Activated naive CD4-positive, alpha-beta T cell (primary cell): ENCODE measurements around the gene TBKBP1.

ENCODE experiments used
- DNase-seq, 4 experiments: peaks; one replicate each; lab custom pipeline; 2025; lab: John Stamatoyannopoulos, UW

TBKBP1 gene

DNA sequence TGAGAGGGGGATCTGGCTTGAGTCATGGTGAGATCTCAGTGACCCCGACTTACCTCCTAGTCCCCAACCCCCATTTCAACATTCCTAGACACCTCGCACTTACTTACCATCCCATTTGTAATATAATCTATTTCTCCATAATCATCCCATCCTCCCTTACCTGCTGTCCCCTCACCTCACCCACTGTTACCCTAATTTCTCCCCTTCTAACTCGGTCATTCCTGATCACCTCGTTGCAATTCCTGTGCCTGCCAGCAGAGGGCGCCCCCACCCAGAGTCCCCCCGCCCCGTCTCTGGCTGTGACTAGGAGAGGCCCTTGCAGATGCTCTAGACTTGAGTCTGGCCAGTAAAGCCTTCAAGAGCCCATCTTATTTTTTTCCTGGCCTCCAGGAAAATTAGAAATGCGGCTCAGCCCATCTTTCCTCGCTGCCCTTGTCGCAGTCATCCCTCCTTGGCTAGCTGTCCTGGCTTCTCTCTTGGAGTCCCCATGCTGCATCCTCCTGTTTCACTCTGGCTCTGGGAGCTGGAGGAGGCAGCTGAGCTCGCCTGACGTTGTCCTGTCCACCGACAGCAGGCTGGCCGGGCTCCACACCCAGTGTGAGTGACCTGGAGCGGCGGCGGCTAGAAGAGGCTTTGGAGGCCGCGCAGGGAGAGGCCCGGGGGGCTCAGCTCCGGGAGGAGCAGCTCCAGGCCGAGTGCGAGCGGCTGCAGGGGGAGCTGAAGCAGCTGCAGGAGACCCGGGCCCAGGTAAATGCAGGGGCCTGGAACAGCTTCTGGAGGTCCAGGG, 5.0 kb downstream of the TBKBP1 start:
- peak; percentile 69 to 81 (median 72) for DNase-seq

DNA sequence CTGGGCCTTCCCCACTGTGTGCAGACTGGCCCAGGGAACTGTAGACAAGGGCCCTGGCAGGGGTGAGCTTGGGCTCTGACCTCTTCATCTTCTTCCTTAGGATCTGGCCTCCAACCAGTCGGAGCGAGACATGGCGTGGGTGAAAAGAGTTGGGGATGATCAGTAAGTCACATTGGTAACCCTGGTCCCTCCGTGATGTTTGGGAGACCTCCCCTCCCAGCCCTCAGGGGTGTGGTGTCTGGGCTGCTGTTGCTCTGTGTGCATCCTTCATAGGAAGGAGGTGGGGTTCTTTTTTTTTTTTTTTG, 5.5 kb downstream of the TBKBP1 start:
- DNase-seq: no peak

DNA sequence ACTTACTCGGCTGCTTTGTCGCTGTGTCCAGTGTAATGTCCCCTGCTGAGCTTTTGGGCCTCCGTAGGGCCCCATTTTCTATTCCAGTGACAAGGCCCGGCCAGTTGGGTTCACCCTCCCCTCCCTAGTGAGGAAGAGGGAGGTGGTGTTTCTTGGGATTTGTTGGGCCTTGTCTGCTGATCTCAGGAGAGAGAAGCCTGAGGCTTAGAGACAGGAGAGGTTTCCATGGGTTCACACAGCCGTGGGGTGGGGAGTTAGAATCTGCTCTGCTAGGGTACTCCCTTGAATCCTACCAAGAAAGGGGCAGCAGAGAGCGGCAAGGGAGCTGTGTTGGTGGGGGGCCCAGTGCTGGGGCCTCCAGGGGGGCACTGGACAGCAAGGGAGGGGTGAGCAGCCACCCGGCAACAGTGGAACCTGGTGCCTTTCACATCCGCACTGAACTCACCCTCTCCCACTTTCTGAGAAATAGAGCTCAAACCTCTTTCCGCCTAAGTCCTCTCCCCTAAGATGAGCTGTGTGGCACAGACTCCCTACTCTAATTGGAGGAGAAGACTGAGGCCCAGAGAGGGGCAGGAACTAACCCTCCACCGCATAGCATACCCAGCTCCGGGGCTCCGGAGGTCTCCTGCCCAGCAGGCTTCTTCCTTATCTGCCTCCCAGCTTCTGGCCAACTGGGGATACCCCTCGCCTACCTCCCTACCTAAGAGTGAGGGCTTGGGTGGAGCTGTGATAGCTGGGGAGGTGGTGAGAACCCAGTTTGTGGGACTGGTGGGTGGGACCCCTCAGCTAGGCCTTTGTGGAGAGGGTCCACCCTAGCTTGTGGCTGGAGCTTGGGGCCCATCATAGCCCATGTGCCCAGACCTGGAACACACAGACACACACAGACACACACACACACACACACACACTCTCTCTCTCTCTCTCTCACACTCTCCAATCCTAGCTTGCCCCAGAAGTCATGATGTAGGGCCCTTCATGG, 6.8 kb downstream of the TBKBP1 start:
- DNase-seq: no peak

DNA sequence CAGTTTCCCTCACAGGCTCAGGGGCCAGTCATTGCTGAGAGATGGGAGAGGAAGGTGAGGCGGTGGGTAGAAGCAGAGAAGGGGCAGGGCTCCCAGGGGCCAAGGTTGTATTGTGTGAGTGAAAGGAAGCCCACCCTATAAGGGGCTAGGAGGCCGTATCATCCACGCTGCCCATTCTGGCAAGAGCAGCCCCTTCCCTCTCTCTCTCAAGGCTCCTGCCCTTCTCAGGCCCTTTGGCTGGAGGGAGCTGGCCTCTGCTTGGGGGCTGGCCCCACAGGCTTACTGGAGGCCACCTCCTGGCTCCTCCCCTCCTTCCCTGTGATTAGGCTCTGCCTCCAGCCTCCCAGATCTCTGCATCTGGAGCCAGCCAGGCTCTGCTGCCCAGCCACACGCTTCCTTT, 7.6 kb downstream of the TBKBP1 start:
- no peak for DNase-seq

- no peak for DNase-seq
These were observed 8.5 kb downstream of the TBKBP1 start for GRCh38 chr17:47702391-47702995.

DNA sequence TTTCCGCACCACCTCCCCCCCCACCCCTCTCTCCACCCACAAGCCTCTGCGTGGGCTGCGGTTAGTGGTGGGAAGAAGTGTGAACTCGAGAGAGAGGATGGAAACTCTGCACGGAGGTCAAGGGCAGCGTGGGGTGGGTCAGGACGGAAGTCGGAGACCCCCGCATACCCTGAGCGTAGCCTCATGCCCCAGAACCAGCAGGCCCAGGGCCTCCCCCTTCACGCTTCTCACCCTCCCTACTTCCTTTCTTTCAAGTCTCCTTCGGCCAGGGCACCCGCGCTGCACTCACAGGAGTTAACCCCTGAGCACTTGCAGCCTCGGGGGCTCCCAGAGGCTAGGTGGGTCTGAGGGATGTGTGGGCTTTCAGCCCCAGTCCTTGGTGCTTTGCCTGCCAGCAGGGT, 9.2 kb downstream of the TBKBP1 start:
- DNase-seq: peak in 1 of 4 experiments; percentile 20

- no peak for DNase-seq
These were observed 9.7 kb downstream of the TBKBP1 start for GRCh38 chr17:47703671-47704070.

DNA sequence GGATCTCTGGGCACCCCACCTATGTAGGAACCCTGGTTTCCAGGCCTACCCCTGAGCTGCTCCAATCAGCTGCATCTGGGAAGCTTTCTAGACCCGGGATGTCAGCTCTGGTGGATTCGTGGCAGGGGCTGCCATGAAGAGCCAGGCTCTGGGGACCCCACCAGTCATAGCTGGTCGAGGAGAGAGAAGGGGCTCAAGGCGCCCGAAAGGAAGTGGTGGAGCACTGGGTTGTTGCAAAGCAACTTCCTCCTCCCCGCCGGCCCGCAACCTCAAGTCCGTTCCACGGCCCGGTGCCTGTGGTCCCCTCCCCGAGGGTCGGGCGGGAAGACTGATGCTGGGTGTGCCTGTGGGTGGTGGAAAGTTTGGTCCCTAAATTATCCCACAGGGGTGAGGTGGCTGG, 10.2 kb downstream of the TBKBP1 start:
- DNase-seq: no peak

- DNase-seq: no peak
These were observed 10.8 kb downstream of the TBKBP1 start for GRCh38 chr17:47704736-47705135.

GRCh38 chr17:47705536-47706530, 11.9 kb downstream of the TBKBP1 start:
- DNase-seq: peak in 1 of 4 experiments; percentile 18

GRCh38 chr17:47707056-47707804, 13.3 kb downstream of the TBKBP1 start:
- DNase-seq: no peak

- DNase-seq: no peak
These were observed 13.9 kb downstream of the TBKBP1 start for GRCh38 chr17:47707884-47708283.

GRCh38 chr17:47708312-47708863, 14.4 kb downstream of the TBKBP1 start:
- DNase-seq: no peak

GRCh38 chr17:47708864-47709541, 15.0 kb downstream of the TBKBP1 start:
- DNase-seq: no peak

GRCh38 chr17:47709594-47709993, 15.6 kb downstream of the TBKBP1 start:
- no peak for DNase-seq

GRCh38 chr17:47711366-47712099, 17.6 kb downstream of the TBKBP1 start:
- no peak for DNase-seq

DNA sequence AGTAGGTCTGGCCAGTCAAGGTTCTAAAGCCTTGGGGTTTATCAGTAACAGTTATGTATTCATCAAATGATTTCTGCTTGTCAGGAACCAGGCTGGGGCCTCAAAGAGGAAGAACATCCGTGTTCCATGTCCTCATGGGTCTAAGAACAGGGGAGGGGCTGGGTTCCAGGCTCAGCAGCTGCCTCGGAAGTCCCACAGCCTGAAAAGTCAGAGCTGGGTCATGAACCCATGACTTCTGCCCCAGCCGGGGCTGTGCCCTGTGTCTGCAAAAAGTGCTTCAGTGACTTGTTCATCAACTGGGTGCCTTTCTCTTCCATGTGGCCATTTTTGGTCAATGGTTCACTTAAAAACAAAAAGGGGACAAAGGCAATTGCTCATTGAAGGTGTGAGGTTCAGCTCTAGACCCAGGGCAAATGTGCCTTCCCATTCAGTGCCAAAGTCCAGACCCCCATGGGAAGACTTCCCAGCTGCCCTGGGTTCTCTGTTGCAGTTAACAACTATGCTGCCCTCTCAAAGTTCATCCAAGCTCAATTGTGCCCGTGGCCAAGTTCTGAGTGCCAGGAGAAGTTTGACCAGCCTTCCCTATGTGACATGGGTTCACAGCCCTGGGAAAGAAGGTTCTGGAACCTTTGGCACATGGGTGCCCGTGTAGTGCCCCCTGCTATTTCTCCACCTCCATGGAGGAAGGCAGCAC, 18.5 kb downstream of the TBKBP1 start:
- DNase-seq: no peak

DNA sequence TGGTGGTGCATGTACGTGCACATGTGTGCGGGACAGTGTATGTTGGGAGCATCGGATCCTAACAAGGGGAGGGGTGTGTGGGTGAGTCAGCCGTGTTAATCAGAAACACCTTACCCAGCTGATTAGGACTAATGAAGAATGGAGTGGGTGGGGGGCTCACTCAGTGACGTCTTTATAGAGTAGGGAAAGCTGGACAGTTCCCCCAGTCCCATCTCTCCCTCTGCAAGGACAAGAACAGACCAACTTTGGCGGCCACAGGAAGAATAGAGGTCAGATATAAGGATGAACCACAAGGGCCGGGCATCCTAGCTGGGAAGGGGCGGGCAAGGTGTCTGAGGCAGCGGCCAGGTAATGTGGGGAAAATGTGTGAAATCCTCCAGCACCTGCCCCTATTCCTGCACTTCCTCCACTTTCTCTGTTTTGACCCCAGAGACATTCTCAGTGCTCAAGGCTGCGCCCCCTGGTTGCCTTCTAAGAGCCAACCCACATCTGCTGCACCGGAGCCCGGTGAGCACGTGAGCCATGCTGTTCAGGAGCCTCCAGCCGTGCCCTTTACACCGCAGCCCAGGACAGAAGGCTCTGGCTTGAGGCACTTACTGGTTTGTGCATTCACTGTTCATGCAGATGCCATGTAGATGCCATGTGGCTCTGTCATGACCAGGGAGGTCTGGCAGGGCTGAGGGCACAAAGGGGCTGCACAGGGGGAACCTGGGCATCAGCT, 20.2 kb downstream of the TBKBP1 start:
- no peak for DNase-seq
